HUES48 (cell line): Measurements from ENCODE around the gene SECTM1.
A peak's percentile ranks its signal among the peaks of the same experiment; 100 is the strongest.
"Not testable (repeated sequence)": the region's sequence is repeated elsewhere in the genome, so short reads cannot be mapped to it uniquely, and the experiment has no call there.

Experiments
- H3K27ac ChIP-seq: one replicate; pipeline ENCODE4 v1.7.0; 2013; ENCODE audit warnings: low read depth, low read length, inconsistent platforms
- H3K27me3 ChIP-seq: 2 replicates; pipeline ENCODE4 v1.6.1; 2013; ENCODE audit warnings: mild to moderate bottlenecking, low read length; ENCODE audit not compliant: control insufficient read depth, insufficient read depth
- H3K36me3 ChIP-seq: 2 replicates; pipeline ENCODE4 v1.6.1; 2013; ENCODE audit warnings: low read length; ENCODE audit not compliant: control insufficient read depth, insufficient read depth
- H3K4me1 ChIP-seq: 2 replicates; pipeline ENCODE4 v1.6.1; 2013; ENCODE audit warnings: mild to moderate bottlenecking, low read length; ENCODE audit not compliant: control insufficient read depth, insufficient read depth
- H3K4me3 ChIP-seq: 2 replicates; pipeline ENCODE4 v1.5.1; 2013; ENCODE audit warnings: mild to moderate bottlenecking, low read depth, low read length
- H3K9ac ChIP-seq: 2 replicates; pipeline ENCODE4 v1.6.1; 2013; ENCODE audit warnings: mild to moderate bottlenecking, low read depth, low read length, moderate library complexity
- H3K9me3 ChIP-seq: 2 replicates; pipeline ENCODE4 v1.6.1; 2013; ENCODE audit warnings: low read length; ENCODE audit not compliant: control insufficient read depth, insufficient read depth

SECTM1 gene

DNA sequence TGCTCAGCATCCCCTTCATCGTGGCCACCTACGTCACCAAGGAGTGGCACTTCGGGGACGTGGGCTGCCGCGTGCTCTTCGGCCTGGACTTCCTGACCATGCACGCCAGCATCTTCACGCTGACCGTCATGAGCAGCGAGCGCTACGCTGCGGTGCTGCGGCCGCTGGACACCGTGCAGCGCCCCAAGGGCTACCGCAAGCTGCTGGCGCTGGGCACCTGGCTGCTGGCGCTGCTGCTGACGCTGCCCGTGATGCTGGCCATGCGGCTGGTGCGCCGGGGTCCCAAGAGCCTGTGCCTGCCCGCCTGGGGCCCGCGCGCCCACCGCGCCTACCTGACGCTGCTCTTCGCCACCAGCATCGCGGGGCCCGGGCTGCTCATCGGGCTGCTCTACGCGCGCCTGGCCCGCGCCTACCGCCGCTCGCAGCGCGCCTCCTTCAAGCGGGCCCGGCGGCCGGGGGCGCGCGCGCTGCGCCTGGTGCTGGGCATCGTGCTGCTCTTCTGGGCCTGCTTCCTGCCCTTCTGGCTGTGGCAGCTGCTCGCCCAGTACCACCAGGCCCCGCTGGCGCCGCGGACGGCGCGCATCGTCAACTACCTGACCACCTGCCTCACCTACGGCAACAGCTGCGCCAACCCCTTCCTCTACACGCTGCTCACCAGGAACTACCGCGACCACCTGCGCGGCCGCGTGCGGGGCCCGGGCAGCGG is 41.2 kb upstream of the SECTM1 start:
- Histone ChIP-seq H3K27ac (no peak overlapping the region), H3K4me1 (no peaks in the 10 kb centered on the region), H3K9ac (no peak overlapping the region), H3K36me3 (no peaks in the 10 kb centered on the region), H3K9me3 (no peaks in the 10 kb centered on the region), H3K27me3 (peaks cover 59% of the 10 kb centered on the region), H3K4me3 (no peak overlapping the region)

DNA sequence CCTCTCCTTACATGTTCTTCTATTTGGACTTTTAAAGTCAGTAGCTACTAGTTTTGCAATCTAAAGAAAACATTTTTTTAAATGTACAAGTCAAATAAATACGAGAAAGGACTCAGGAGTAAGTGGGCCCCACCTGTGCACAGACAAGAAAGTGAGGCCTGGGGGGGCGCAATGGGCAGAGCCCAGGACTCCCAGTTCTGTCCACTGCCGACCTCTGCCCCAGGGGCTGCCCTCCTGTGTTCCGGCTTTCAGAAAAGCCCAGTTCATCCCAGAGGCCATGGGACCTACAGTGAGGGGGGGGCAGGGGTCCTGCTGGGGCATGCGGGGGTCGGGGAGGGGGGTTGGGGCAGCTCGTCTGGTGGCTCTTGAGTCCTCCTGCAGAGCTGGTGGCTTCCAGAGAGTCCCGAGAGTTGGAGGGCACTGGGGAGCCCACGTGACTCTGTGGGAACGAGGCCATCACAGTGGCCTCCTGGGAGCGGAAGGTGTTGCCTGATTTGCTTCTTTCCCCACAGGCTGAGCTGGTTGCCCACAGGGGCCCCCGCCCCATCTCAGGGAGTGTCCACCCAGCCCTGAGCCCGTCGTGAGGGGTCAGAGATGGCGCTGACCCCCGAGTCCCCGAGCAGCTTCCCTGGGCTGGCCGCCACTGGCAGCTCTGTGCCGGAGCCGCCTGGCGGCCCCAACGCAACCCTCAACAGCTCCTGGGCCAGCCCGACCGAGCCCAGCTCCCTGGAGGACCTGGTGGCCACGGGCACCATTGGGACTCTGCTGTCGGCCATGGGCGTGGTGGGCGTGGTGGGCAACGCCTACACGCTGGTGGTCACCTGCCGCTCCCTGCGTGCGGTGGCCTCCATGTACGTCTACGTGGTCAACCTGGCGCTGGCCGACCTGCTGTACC is 40.4 kb upstream of the SECTM1 start:
- H3K4me1 ChIP-seq: no peaks in the 10 kb centered on the region
- H3K36me3 ChIP-seq: no peaks in the 10 kb centered on the region
- H3K9ac ChIP-seq: no peak overlapping the region
- no peak overlapping the region for H3K4me3 ChIP-seq
- no peaks in the 10 kb centered on the region for H3K9me3 ChIP-seq
- peaks cover 64% of the 10 kb centered on the region for H3K27me3 ChIP-seq
- no peak overlapping the region for H3K27ac ChIP-seq

DNA sequence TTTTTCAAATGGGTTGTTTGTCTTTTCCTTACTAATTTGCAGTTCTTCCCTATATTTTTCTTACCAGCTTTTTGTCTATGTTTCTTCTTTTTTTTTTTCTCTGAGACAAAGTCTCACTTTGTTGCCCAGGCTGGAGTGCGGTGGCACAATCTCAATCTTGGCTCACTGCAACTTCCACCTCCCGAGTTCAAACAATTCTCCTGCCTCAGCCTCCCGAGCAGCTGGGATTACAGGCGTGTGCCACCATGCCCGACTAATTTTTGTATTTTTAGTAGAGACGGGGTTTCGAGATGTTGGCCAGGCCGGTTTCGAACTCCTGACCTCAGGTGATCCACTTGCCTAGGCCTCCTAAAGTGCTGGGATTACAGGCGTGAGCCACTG is 39.5 kb upstream of the SECTM1 start:
- not testable (repeated sequence) for H3K9me3 ChIP-seq, H3K9ac ChIP-seq, H3K4me3 ChIP-seq, H3K4me1 ChIP-seq, H3K36me3 ChIP-seq, H3K27ac ChIP-seq
- H3K27me3 ChIP-seq: peaks cover 64% of the 10 kb centered on the region

DNA sequence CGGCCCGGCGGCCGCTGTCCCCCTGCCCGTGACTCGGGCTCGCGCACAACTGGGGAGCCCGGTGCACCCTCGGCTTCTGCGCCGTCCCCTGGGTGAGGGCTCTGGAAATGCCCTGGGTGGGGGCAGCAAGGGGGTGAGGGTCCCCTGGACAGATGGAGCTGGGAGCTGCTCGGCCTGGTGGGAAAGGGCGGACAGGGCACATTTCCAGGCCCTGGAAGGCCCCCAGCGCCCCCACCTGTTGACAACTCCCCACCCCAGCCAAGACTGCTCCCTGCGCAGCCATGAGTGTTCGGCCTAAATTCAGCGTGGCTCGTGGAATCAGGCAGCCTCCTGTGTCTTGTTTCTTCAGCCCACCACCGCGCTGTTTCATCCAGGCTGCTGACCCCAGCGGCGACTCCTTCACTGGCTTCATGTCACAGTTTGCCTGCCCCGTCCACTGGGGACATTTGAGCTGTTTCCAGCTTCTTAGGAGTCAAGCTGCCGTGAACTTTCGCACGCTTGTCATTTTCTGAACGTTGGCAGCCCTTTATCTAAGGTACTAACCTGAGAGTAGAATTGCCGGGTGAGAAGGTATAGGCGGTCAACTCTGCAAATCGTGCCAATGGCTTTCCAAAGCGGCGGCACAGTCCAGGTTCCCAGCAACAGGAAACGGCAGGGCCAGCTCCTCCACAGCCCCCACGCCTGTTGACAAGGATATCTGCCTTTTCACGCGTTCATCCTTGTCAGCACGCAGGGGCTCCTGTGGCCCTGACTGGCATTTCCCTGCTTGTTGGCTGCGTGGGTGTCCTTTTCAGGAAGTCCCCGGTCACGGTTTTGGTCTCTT is 38.9 kb upstream of the SECTM1 start:
- no peaks in the 10 kb centered on the region for H3K4me1 ChIP-seq
- H3K9ac ChIP-seq: no peak overlapping the region
- no peak overlapping the region for H3K27ac ChIP-seq

GRCh38 chr17:82371333-82372248 is 38.0 kb upstream of the SECTM1 start, which contains the start of gene UTS2R:
UTS2R (plus strand) TSS chr17:82371765; CDS start chr17:82374325, 2,560 bp downstream.
- H3K9ac ChIP-seq: no peak within 1 kb of the TSS
- H3K4me1 ChIP-seq: no peaks in the 10 kb centered on the region
- H3K4me3 ChIP-seq: peak within 1 kb of the TSS; percentile 52; the same call in 1 of the 2 replicates
- H3K36me3 ChIP-seq: no peaks in the 10 kb centered on the region
- H3K27me3 ChIP-seq: peaks cover 64% of the 10 kb centered on the region
- H3K27ac ChIP-seq: no peak within 1 kb of the TSS
- no peaks in the 10 kb centered on the region for H3K9me3 ChIP-seq

More for the DNA sequence above, 38.9 kb upstream of the SECTM1 start:
- Histone ChIP-seq H3K27me3 (peaks cover 64% of the 10 kb centered on the region), H3K9me3 (no peaks in the 10 kb centered on the region), H3K4me3 (peak overlapping the region; percentile 52; the same call in 1 of the 2 replicates), H3K36me3 (no peaks in the 10 kb centered on the region)

DNA sequence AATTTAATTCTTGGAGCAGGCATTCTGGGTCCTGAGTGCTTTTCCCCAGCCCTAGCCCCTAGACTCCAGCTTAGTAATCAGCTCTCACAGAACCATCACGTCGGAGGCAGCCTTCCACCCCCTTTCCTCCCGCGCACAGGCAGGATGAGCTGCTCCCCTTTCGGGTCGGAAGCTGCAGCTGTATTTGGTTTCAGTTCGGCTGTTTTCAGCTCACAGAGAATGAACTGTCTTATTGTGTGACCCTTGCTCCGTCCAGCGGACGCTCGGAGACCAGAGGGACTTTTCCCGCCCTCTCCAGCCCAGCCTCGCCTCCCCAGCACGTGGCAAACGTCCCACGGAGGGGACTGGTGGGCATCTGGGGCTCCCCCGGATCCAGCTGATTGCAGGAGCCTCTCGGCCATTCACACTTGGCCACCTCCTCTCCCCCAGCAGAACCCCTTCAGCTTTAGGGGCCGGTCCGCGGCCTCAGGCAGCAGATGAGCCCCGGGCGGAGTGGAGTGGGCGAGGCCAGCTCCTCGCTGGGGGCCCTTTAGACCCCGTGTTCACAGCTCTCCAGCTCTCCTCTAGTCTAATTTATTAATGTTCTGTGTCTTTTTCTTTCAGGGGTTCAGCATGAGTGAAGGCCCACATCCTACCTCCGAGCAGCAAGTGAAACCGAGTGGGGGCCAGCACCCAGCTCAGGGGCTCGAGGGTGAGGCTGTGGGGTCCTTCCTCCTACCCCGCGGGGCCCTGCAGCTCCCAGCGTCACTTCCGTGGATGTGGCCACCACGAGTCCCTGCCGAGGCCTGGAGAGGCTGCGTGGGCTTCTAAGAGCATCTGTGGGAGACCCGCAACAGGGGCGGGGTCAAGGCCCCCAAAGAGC is 37.1 kb upstream of the SECTM1 start:
- H3K36me3 ChIP-seq: no peaks in the 10 kb centered on the region
- no peak overlapping the region for H3K4me3 ChIP-seq
- H3K9me3 ChIP-seq: no peaks in the 10 kb centered on the region
- H3K27ac ChIP-seq: no peak overlapping the region
- H3K4me1 ChIP-seq: no peaks in the 10 kb centered on the region
- H3K9ac ChIP-seq: no peak overlapping the region
- peaks cover 60% of the 10 kb centered on the region for H3K27me3 ChIP-seq

DNA sequence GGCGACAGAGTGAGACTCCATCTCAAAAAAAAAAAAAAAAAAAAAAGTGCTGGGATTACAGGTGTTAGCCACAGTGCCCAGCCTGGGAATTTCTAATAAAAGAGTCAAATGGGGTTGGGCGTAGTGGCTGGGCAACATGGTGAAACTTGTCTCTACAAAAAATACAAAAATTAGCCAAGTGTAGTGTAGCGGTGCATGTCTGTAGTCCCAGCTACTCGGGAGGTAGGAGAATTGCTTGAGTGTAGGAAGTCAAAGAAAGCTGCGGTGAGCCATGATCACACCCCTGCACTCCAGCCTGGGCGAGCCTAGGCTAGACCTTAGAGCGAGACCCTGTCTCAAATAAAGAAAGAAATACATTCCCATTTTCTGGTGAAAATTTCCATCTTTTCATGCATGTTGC is 35.6 kb upstream of the SECTM1 start:
- no peaks in the 10 kb centered on the region for H3K4me1 ChIP-seq
- H3K4me3 ChIP-seq: no peak overlapping the region
- no peaks in the 10 kb centered on the region for H3K9me3 ChIP-seq
- no peak overlapping the region for H3K27ac ChIP-seq
- peaks cover 46% of the 10 kb centered on the region for H3K27me3 ChIP-seq
- no peak overlapping the region for H3K9ac ChIP-seq
- H3K36me3 ChIP-seq: no peaks in the 10 kb centered on the region

- Histone ChIP-seq H3K36me3 (no peaks in the 10 kb centered on the region), H3K4me3 (no peak overlapping the region), H3K9me3 (no peaks in the 10 kb centered on the region), H3K27ac (no peak overlapping the region), H3K4me1 (no peaks in the 10 kb centered on the region), H3K27me3 (peaks cover 34% of the 10 kb centered on the region), H3K9ac (no peak overlapping the region)
Measured at GRCh38 chr17:82367724-82368524, 34.4 kb upstream of the SECTM1 start.

DNA sequence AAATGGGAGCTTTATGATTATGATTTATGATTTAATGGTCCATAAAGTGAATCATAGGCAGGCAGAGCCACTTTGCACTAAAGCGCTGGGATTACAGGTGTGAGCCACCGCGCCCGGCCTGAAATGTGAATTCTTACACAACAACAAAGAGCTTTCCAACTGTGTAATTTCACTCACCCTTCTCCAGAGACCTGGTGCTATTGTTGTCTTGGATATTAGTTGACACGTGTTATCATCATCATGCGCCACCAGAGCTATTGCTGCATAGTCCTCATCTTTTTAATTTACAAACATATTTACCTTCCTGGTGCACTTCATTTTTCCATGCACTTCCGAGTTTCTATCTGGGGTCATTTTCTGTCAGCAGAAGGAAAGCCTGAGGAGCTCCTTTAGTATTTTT is 33.2 kb upstream of the SECTM1 start:
- Histone ChIP-seq H3K4me1 (no peaks in the 10 kb centered on the region), H3K27me3 (peaks cover 23% of the 10 kb centered on the region), H3K9ac (no peak overlapping the region), H3K4me3 (no peak overlapping the region), H3K36me3 (no peaks in the 10 kb centered on the region), H3K9me3 (no peaks in the 10 kb centered on the region), H3K27ac (no peak overlapping the region)
